Spinal cord (tissue), 10 donors: ENCODE measurements around the gene AK1. TPM values are rescaled to one million over a fixed set of nuclear protein-coding genes. Genes with fewer than 3 reads are reported as not detected.

Source experiments
- DNase-seq, 6 donors: peaks; one replicate each; pipeline versions ENCODE4 v3.0.0 to v3.0.0-alpha.2; 2013 to 2015; ENCODE audit warnings: low spot score in 6 of 6, low read depth in 4 of 6
- H3K27ac ChIP-seq: one replicate; pipeline ENCODE4 v1.5.1; 2013; ENCODE audit warnings: low read depth, low read length, control low read depth
- H3K27me3 ChIP-seq: one replicate; pipeline ENCODE4 v1.6.1; 2013; ENCODE audit warnings: low read length; ENCODE audit not compliant: control insufficient read depth, insufficient read depth
- H3K36me3 ChIP-seq: one replicate; pipeline ENCODE4 v1.6.1; 2013; ENCODE audit warnings: low read length; ENCODE audit not compliant: control insufficient read depth, insufficient read depth
- H3K4me1 ChIP-seq: one replicate; pipeline ENCODE4 v1.6.1; 2013; ENCODE audit warnings: low read length; ENCODE audit not compliant: control insufficient read depth, insufficient read depth
- H3K4me3 ChIP-seq: one replicate; pipeline ENCODE4 v1.5.1; 2013; ENCODE audit warnings: low read depth, low read length, control low read depth
- H3K9me3 ChIP-seq: one replicate; pipeline ENCODE4 v1.6.1; 2013; ENCODE audit warnings: low read length; ENCODE audit not compliant: control insufficient read depth, insufficient read depth
- WGBS: methylation state at CpG from one replicate; pipeline ENCODE4 v1.1.5; 2013; ENCODE audit warnings: missing lambda C conversion rate; ENCODE audit not compliant: insufficient coverage; 5-methylcytosine and 5-hydroxymethylcytosine counted together
- polyA plus RNA-seq, 2 donors: library from polyadenylated mRNA; unstranded; fragments of 120-200 nt; gene quantifications; one replicate each; pipeline ENCODE4 v1.2.1, GENCODE V29; 2013; ENCODE audit not compliant: insufficient read length in 2 of 2
- total RNA-seq, 2 donors: library from RNA; depleted of rRNA in 1 of 2; stranded (reverse); fragments of 120-200 nt in 1 of 2; fragments of >200 nt in 1 of 2; gene quantifications; one replicate each; pipeline versions ENCODE4 v1.2.3 to v1.2.4, GENCODE V29; 2013 to 2014
- donor health status: healthy.

The AK1 gene
- total and polyA plus RNA-seq, 4 donors, result 48.0 to 297 (median 255) TPM

GRCh38 chr9:127876764-127877562 lies 512 bp downstream of the AK1 start:
- WGBS, result 26% methylated on average over 24 of the region's 26 CpGs

GRCh38 chr9:127876026-127876763 lies 1.3 kb downstream of the AK1 start:
- 64% methylated on average over 11 of the region's 14 CpGs for WGBS
- H3K9me3 ChIP-seq, result no peaks in the 10 kb centered on the region
- DNase-seq, result no peak
- no peaks in the 10 kb centered on the region for H3K27me3 ChIP-seq
- H3K36me3 ChIP-seq, result peaks cover 49% of the 10 kb centered on the region
- H3K4me3 ChIP-seq, result peak overlapping the region; percentile 52
- peaks cover 72% of the 10 kb centered on the region for H3K4me1 ChIP-seq
- H3K27ac ChIP-seq, result peak overlapping the region; percentile 88

More at GRCh38 chr9:127876764-127877562, 512 bp downstream of the AK1 start:
- DNase-seq, result peak in 2 of 6 donors; percentile 76 to 78
- Histone ChIP-seq H3K27ac (peak overlapping the region; percentile 79), H3K4me3 (peak overlapping the region; percentile 52), H3K4me1 (peaks cover 64% of the 10 kb centered on the region), H3K27me3 (no peaks in the 10 kb centered on the region), H3K9me3 (no peaks in the 10 kb centered on the region), H3K36me3 (peaks cover 42% of the 10 kb centered on the region)

- DNase-seq, result no peak
- Histone ChIP-seq H3K9me3 (no peaks in the 10 kb centered on the region), H3K27ac (peak overlapping the region; percentile 88), H3K36me3 (peaks cover 57% of the 10 kb centered on the region), H3K4me1 (peaks cover 77% of the 10 kb centered on the region), H3K27me3 (no peaks in the 10 kb centered on the region), H3K4me3 (peak overlapping the region; percentile 9)
- 80% methylated on average over 10 of the region's 10 CpGs for WGBS
Observed at GRCh38 chr9:127875306-127875966, 2.0 kb downstream of the AK1 start.

- no peaks in the 10 kb centered on the region for H3K27me3 ChIP-seq
- H3K36me3 ChIP-seq, result peaks cover 66% of the 10 kb centered on the region
- DNase-seq, result peak in 2 of 6 donors; percentile 33 to 72
- peaks cover 81% of the 10 kb centered on the region for H3K4me1 ChIP-seq
- no peaks in the 10 kb centered on the region for H3K9me3 ChIP-seq
- peak overlapping the region; percentile 88 for H3K27ac ChIP-seq
- peak overlapping the region; percentile 5 for H3K4me3 ChIP-seq
- 61% methylated on average over 10 of the region's 19 CpGs for WGBS
Observed at GRCh38 chr9:127874301-127875221, 2.9 kb downstream of the AK1 start.

- Histone ChIP-seq H3K27me3 (no peaks in the 10 kb centered on the region), H3K36me3 (peaks cover 72% of the 10 kb centered on the region), H3K4me1 (peaks cover 86% of the 10 kb centered on the region), H3K9me3 (no peaks in the 10 kb centered on the region), H3K4me3 (peak overlapping the region; percentile 24), H3K27ac (peak overlapping the region; percentile 88)
- DNase-seq, result peak in 3 of 6 donors; percentile 62 to 89 (median 80)
- WGBS, result 26% methylated on average over 8 of the region's 10 CpGs
Observed at GRCh38 chr9:127873886-127874285, 3.6 kb downstream of the AK1 start.

- H3K4me1 ChIP-seq, result peaks cover 82% of the 10 kb centered on the region
- peak overlapping the region; percentile 88 for H3K27ac ChIP-seq
- H3K4me3 ChIP-seq, result peak overlapping the region; percentile 24
- H3K27me3 ChIP-seq, result no peaks in the 10 kb centered on the region
- WGBS, result 17% methylated on average over 17 of the region's 19 CpGs
- no peaks in the 10 kb centered on the region for H3K9me3 ChIP-seq
- peak in 4 of 6 donors; percentile 55 to 91 (median 74) for DNase-seq
- peaks cover 79% of the 10 kb centered on the region for H3K36me3 ChIP-seq
Observed at GRCh38 chr9:127873223-127873691, 4.2 kb downstream of the AK1 start.

- WGBS, result 79% methylated on average over 19 of the region's 20 CpGs
Observed at GRCh38 chr9:127872369-127873222, 4.9 kb downstream of the AK1 start.

GRCh38 chr9:127871531-127871930 lies 5.9 kb downstream of the AK1 start:
- peaks cover 73% of the 10 kb centered on the region for H3K4me1 ChIP-seq
- no peak for DNase-seq
- H3K4me3 ChIP-seq, result no peak overlapping the region
- H3K36me3 ChIP-seq, result peaks cover 96% of the 10 kb centered on the region
- no peaks in the 10 kb centered on the region for H3K27me3 ChIP-seq
- WGBS, result 74% methylated on average over 9 of the region's 9 CpGs
- H3K27ac ChIP-seq, result no peak overlapping the region
- no peaks in the 10 kb centered on the region for H3K9me3 ChIP-seq

More at GRCh38 chr9:127872369-127873222, 4.9 kb downstream of the AK1 start:
- H3K4me3 ChIP-seq, result peak overlapping the region; percentile 24
- H3K27ac ChIP-seq, result peak overlapping the region; percentile 88
- no peak for DNase-seq
- H3K9me3 ChIP-seq, result no peaks in the 10 kb centered on the region
- H3K36me3 ChIP-seq, result peaks cover 85% of the 10 kb centered on the region
- no peaks in the 10 kb centered on the region for H3K27me3 ChIP-seq
- peaks cover 76% of the 10 kb centered on the region for H3K4me1 ChIP-seq
